ENCODE results near the gene MFSD1.

MFSD1 gene

DNA sequence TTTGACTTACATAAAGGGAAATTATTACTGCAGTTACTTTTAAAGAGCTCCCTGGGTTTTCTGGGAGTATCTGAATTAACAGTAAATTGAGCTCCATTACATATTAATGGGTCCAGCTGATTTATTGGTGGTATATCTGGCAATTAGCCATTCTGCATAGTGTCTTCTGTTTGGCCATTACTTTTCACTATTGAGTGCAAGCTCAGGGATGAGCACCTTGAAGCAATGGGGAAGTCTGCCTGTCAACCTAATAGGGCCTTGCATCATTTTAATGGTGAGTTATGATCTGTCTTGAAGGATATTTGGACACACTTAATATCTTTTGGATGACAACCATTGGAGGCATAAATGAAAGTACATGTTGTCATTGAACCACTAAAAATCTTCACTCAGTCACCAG lies 73.8 kb downstream of the MFSD1 start:
- DNase-seq (ENCODE audit: low read depth, low spot score): no peak

Measured in smooth muscle cell of the brain vasculature (primary cell).